ENCODE results near the gene TMEM86B.

GRCh38 chr19:55239004-55239403 lies 10.4 kb upstream of the TMEM86B start:
- TF ChIP-seq CTCF (conservative IDR thresholded peaks at IDR 0.05; ENCODE audit: low read depth, low read length) (no peak), EZH2 (IDR thresholded peaks at IDR 0.05; ENCODE audit: borderline replicate concordance, low read depth, low read length, poor library complexity, severe bottlenecking) (no peak)

Measured in A673 (cell line).